Measurements from ENCODE around the gene ZNF569. TPM values are rescaled to one million over a fixed set of nuclear protein-coding genes. Genes with fewer than 3 reads are reported as not detected.

Gene ZNF569
- total and polyA plus RNA-seq, 2 of the 13 experiments (the other 11 are each of a cell fraction or from before 2014, with no cell fraction given) = 1.4 to 5.7 TPM

DNA sequence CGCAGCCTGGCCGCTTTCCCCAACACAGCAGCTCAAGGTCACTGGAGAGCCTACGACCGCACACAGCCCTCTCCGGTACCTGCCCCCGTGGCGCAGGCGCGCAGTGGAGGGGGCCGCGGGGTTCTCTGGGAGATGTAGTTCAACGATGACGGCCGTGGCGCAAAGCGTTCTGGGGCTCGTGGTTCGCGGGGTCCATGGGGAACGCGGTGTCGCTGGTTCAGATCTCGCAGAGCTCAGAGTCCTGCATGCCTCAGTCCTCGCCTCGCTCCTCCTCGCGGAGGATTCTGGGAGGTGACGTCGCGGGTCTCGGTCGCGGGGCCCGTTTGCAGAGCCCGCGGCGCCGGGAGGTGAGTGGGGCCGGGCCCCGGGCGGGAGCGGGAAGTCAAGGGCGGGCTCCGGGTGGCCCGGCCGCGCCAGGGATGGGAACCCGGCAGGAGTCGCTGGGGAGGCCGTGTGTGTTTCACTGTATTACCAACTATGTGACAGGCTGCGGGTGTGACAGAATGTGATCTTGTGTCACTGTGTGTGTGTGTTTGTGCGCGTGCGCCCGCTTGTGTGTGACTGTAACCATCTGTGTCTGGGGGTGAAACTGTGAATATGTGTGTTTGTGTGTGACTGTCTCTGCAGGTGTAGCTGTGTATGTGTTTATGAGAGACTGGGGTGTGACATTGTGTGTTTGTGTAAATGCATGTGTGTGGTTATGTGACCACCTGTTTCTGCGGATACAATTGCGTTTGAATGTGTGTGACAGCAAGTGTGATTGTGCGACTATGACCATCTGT lies 96.2 kb downstream of the ZNF569 start, which contains the start of gene ZNF527 (continued):
- TF ChIP-seq STAT6 (CRISPR knock-in tag; IDR thresholded peaks at IDR 0.05; ENCODE audit: borderline replicate concordance) = no peak; the same call in 1 of the 2 replicates
- no peak; the same call in 1 of the 2 replicates for TF ChIP-seq JDP2 (CRISPR knock-in tag; IDR thresholded peaks at IDR 0.05; ENCODE audit: borderline replicate concordance)
- TF ChIP-seq, protein P1, sequence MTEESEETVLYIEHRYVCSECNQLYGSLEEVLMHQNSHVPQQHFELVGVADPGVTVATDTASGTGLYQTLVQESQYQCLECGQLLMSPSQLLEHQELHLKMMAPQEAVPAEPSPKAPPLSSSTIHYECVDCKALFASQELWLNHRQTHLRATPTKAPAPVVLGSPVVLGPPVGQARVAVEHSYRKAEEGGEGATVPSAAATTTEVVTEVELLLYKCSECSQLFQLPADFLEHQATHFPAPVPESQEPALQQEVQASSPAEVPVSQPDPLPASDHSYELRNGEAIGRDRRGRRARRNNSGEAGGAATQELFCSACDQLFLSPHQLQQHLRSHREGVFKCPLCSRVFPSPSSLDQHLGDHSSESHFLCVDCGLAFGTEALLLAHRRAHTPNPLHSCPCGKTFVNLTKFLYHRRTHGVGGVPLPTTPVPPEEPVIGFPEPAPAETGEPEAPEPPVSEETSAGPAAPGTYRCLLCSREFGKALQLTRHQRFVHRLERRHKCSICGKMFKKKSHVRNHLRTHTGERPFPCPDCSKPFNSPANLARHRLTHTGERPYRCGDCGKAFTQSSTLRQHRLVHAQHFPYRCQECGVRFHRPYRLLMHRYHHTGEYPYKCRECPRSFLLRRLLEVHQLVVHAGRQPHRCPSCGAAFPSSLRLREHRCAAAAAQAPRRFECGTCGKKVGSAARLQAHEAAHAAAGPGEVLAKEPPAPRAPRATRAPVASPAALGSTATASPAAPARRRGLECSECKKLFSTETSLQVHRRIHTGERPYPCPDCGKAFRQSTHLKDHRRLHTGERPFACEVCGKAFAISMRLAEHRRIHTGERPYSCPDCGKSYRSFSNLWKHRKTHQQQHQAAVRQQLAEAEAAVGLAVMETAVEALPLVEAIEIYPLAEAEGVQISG (CRISPR knock-in tag; IDR thresholded peaks at IDR 0.05) = peak; percentile 93
- no peak for TF ChIP-seq ARID2 (CRISPR knock-in tag; IDR thresholded peaks at IDR 0.05; ENCODE audit: borderline replicate concordance)
- no peak; the same call in 1 of the 2 replicates for TF ChIP-seq SMAD1 (CRISPR knock-in tag; IDR thresholded peaks at IDR 0.05; ENCODE audit: borderline replicate concordance, low read depth)
- no peak; the same call in 1 of the 2 replicates for TF ChIP-seq AHR (CRISPR knock-in tag; IDR thresholded peaks at IDR 0.05)
- peak in 1 of 2 experiments; percentile 26; a peak in 1 of 4 replicates for TF ChIP-seq EP300 (IDR thresholded peaks at IDR 0.05; ENCODE audit: low read depth in 2 of 2, low read length in 2 of 2)
- TF ChIP-seq EP300 (CRISPR knock-in tag; IDR thresholded peaks at IDR 0.05; ENCODE audit: borderline replicate concordance) = 0 out of 2 replicates have a peak, but pooled peaks have one; percentile 18
- no peak for TF ChIP-seq MATR3 (CRISPR knock-in tag; IDR thresholded peaks at IDR 0.05)
- TF ChIP-seq, protein P2, sequence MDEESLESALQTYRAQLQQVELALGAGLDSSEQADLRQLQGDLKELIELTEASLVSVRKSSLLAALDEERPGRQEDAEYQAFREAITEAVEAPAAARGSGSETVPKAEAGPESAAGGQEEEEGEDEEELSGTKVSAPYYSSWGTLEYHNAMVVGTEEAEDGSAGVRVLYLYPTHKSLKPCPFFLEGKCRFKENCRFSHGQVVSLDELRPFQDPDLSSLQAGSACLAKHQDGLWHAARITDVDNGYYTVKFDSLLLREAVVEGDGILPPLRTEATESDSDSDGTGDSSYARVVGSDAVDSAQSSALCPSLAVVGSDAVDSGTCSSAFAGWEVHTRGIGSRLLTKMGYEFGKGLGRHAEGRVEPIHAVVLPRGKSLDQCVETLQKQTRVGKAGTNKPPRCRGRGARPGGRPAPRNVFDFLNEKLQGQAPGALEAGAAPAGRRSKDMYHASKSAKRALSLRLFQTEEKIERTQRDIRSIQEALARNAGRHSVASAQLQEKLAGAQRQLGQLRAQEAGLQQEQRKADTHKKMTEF (CRISPR knock-in tag; IDR thresholded peaks at IDR 0.05) = peak; percentile 89
- peak; percentile 89 for TF ChIP-seq ZFX (CRISPR knock-in tag; IDR thresholded peaks at IDR 0.05; ENCODE audit: low read depth)
- no peak for TF ChIP-seq HDAC6 (IDR thresholded peaks at IDR 0.05; ENCODE audit: low read depth, low read length)
- TF ChIP-seq ZNF772 (CRISPR knock-in tag; IDR thresholded peaks at IDR 0.05) = peak; percentile 47; the same call in 1 of the 2 replicates
- no peak for TF ChIP-seq ZNF562 (CRISPR knock-in tag; IDR thresholded peaks at IDR 0.05; ENCODE audit: borderline replicate concordance)
- TF ChIP-seq, protein P3, sequence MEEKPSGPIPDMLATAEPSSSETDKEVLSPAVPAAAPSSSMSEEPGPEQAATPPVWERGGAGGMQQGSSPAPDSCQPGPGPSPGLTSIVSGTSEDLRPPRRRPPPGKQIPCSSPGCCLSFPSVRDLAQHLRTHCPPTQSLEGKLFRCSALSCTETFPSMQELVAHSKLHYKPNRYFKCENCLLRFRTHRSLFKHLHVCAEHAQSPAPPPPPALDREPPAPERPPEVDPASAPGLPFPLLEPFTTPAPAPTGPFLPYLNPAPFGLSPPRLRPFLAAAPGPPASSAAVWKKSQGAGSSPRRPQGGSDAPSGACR (CRISPR knock-in tag; IDR thresholded peaks at IDR 0.05) = peak; percentile 81
- TF ChIP-seq ZNF503 (CRISPR knock-in tag; IDR thresholded peaks at IDR 0.05) = peak; percentile 75; the same call in 1 of the 2 replicates
- TF ChIP-seq SIN3B (IDR thresholded peaks at IDR 0.05; ENCODE audit: low read length) = no peak
- no peak for TF ChIP-seq NFATC3 (CRISPR knock-in tag; IDR thresholded peaks at IDR 0.05)

Data from HepG2 (cell line).